Fibroblast of lung (primary cell): Measurements from ENCODE around the gene ACSS3. TPM values are rescaled to one million over a fixed set of nuclear protein-coding genes. Genes with fewer than 3 reads are reported as not detected.
A peak's percentile ranks its signal among the peaks of the same experiment; 100 is the strongest.

Source experiments
- DNase-seq, 2 donors: peaks; one replicate each; pipeline versions ENCODE4 v3.0.0 to v3.0.0-alpha.2; 2010; ENCODE audit warnings: low read depth in 2 of 2
- H2AFZ ChIP-seq: 2 replicates; pipeline ENCODE4 v1.5.1; 2012; ENCODE audit warnings: low read length, control low read depth, inconsistent platforms
- H3K27ac ChIP-seq: 2 replicates; pipeline ENCODE4 v1.5.1; 2011; ENCODE audit warnings: low read length, control low read depth; ENCODE audit not compliant: insufficient read depth
- H3K27me3 ChIP-seq: 2 replicates; pipeline ENCODE4 v1.5.1; 2011; ENCODE audit warnings: mild to moderate bottlenecking, low read length; ENCODE audit not compliant: control insufficient read depth, insufficient read depth
- H3K36me3 ChIP-seq: 2 replicates; pipeline ENCODE4 v1.5.1; 2011; ENCODE audit warnings: low read length; ENCODE audit not compliant: control insufficient read depth, insufficient read depth
- H3K4me1 ChIP-seq: 2 replicates; pipeline ENCODE4 v1.5.1; 2011; ENCODE audit warnings: low read length; ENCODE audit not compliant: control insufficient read depth, insufficient read depth; ENCODE audit errors: extremely low read depth
- H3K4me2 ChIP-seq: 2 replicates; pipeline ENCODE4 v1.5.1; 2011; ENCODE audit warnings: low read length, control low read depth; ENCODE audit not compliant: insufficient read depth; ENCODE audit errors: extremely low read depth
- H3K4me3 ChIP-seq, 4 experiments: fragments of 200-600 bp in 1 of 4; sonication (generic) in 1 of 4; replicated peaks in 1 of 4; 2 replicates each; pipeline ENCODE4 v1.5.1; 2011 to 2016; ENCODE audit warnings: low read length in 4 of 4, low read depth in 3 of 4, mild to moderate bottlenecking in 3 of 4, control low read depth in 2 of 4, inconsistent platforms in 1 of 4, mixed read lengths in 1 of 4; ENCODE audit not compliant: insufficient read depth in 1 of 4; ENCODE audit errors: control extremely low read depth in 1 of 4
- H3K79me2 ChIP-seq: 2 replicates; pipeline ENCODE4 v1.5.1; 2012; ENCODE audit warnings: mild to moderate bottlenecking, low read length, inconsistent platforms; ENCODE audit not compliant: control insufficient read depth, insufficient read depth
- H3K9ac ChIP-seq: 2 replicates; pipeline ENCODE4 v1.5.1; 2011; ENCODE audit warnings: mild to moderate bottlenecking, low read length, control low read depth; ENCODE audit not compliant: insufficient read depth
- H3K9me3 ChIP-seq: 2 replicates; pipeline ENCODE4 v1.5.1; 2012; ENCODE audit warnings: low read depth, low read length; ENCODE audit not compliant: control insufficient read depth, insufficient read depth
- H4K20me1 ChIP-seq: 2 replicates; pipeline ENCODE4 v1.5.1; 2011; ENCODE audit warnings: low read length; ENCODE audit not compliant: control insufficient read depth, insufficient read depth; ENCODE audit errors: extremely low read depth
- EZH2 ChIP-seq: IDR thresholded peaks from 2 replicates; pipeline ENCODE4 v1.5.1; 2012; ENCODE audit warnings: low read length, control low read depth, mild to moderate bottlenecking; ENCODE audit errors: missing control alignments
- polyA plus RNA-seq, 2 donors: library from polyadenylated mRNA; depleted of rRNA in 1 of 2; stranded (reverse) in 1 of 2; unstranded in 1 of 2; fragments of >200 nt; gene quantifications; 2 replicates each; pipeline ENCODE4 v1.2.1, GENCODE V29; 2011 to 2012; ENCODE audit warnings: missing spikeins in 1 of 2
- total RNA-seq: library from RNA; depleted of rRNA; stranded (reverse); fragments of >200 nt; gene quantifications from 2 replicates; pipeline ENCODE4 v1.2.1, GENCODE V29; 2014
- TF ChIP-seq, protein P1 (sequence below), 2 donors: IDR thresholded peaks in 1 of 2; conservative IDR thresholded peaks in 1 of 2; 1 replicate in 1 of 2; 2 replicates in 1 of 2; pipeline ENCODE4 v1.5.1; 2011 to 2012; ENCODE audit warnings: low read length in 2 of 2, control low read depth in 1 of 2, inconsistent platforms in 1 of 2, low read depth in 1 of 2, mild to moderate bottlenecking in 1 of 2

ACSS3 gene
- total and polyA plus RNA-seq, 2 donors (not counting 1 experiment from before 2014, with no cell fraction given), result 10.3 to 47.4 TPM

DNA sequence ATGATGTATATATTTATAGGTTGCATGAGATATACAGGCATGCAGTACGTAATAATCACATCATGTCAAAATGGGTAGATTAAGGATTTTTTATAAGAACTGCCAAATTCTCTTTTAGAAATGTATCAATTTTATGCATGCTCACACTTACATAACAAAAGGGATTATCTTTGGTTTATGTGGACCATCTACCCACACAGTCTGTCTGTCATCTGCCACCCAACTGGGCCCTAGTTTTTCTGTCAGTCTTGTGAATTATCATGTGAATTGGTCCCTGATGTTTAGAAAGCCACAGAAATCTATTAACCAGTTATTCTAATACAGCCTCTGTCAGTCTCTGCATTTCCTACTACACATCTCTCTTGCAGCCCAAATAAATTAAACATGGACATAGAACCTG lies 133.4 kb downstream of the ACSS3 start:
- Histone ChIP-seq H3K4me2 (no peak overlapping the region), H3K4me1 (peaks cover 2% of the 10 kb centered on the region), H3K9me3 (no peaks in the 10 kb centered on the region), H3K4me3 (no peak overlapping the region), H3K27ac (no peak overlapping the region), H4K20me1 (no peaks in the 10 kb centered on the region), H3K36me3 (no peaks in the 10 kb centered on the region), H3K27me3 (no peaks in the 10 kb centered on the region), H3K79me2 (no peaks in the 10 kb centered on the region), H3K9ac (no peak overlapping the region), H2AFZ (no peak overlapping the region)
- TF ChIP-seq, protein P1, sequence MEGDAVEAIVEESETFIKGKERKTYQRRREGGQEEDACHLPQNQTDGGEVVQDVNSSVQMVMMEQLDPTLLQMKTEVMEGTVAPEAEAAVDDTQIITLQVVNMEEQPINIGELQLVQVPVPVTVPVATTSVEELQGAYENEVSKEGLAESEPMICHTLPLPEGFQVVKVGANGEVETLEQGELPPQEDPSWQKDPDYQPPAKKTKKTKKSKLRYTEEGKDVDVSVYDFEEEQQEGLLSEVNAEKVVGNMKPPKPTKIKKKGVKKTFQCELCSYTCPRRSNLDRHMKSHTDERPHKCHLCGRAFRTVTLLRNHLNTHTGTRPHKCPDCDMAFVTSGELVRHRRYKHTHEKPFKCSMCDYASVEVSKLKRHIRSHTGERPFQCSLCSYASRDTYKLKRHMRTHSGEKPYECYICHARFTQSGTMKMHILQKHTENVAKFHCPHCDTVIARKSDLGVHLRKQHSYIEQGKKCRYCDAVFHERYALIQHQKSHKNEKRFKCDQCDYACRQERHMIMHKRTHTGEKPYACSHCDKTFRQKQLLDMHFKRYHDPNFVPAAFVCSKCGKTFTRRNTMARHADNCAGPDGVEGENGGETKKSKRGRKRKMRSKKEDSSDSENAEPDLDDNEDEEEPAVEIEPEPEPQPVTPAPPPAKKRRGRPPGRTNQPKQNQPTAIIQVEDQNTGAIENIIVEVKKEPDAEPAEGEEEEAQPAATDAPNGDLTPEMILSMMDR (conservative IDR thresholded peaks at IDR 0.05 in 1 of 2, IDR thresholded peaks at IDR 0.05 in 1 of 2; ENCODE audit: low read depth in 1 of 2, low read length in 2 of 2), result no peak
- no peak for TF ChIP-seq EZH2
- no peak for DNase-seq

DNA sequence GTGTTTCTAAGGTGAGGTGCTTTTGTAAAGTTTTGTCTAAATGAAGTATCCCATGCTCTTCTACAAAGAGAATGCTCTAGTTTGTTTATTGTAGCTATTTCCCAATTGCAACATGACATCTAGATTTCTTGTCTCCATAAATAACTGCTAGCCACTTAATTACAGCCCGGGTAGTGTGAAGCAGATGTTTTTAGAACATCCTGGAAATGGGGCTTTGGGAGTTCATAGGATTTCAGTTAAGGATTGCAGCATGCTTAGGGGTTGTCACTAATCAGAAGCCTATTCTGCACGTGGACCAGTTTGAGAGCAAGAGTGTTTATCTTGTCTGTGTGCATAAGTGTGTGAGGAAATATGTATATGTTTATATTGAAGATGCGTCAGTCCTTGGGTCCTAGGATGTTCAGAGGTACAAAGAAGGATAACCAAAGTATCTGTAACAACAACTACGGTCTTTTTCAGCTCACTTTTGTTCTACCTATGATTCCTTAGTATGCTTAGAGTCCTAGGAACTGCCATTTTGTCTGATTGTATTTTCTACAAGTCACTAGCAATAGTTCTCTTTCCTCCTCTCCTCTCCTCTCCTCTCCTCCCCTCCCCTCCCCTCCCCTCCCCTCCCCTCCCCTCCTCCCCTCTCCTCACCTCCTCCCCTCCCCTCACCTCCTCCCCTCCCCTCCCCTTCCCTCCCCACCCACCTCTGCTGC lies 135.3 kb downstream of the ACSS3 start:
- no peak overlapping the region for H3K4me3 ChIP-seq
- H3K79me2 ChIP-seq, result no peaks in the 10 kb centered on the region
- peak in 1 of 2 donors; percentile 26 for DNase-seq
- H3K4me1 ChIP-seq, result peaks cover 2% of the 10 kb centered on the region
- no peak overlapping the region for H2AFZ ChIP-seq
- no peaks in the 10 kb centered on the region for H3K27me3 ChIP-seq
- no peak overlapping the region for H3K4me2 ChIP-seq
- H3K27ac ChIP-seq, result no peak overlapping the region
- TF ChIP-seq EZH2, result no peak
- H3K9me3 ChIP-seq, result no peaks in the 10 kb centered on the region
- H3K9ac ChIP-seq, result no peak overlapping the region
- H4K20me1 ChIP-seq, result no peaks in the 10 kb centered on the region
- no peaks in the 10 kb centered on the region for H3K36me3 ChIP-seq

DNA sequence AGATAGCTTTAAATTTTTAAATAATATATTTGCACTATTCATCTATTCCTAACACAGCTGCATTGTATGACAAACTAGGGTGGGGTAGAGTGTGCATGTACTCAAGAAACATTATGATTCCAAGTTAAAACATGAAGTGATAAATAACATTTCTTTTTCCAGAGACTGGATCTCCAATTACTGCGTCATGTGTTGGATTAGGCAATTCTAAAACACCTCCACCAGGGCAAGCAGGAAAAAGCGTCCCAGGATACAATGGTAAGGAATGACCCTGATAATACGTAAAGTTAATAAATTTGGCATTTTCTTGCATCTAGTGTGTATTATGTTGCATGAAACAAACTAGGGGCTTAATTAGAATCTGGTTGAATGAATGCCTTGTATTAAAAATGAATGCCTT lies 138.9 kb downstream of the ACSS3 start:
- no peak for DNase-seq
- no peak overlapping the region for H3K4me3 ChIP-seq
- H4K20me1 ChIP-seq, result no peaks in the 10 kb centered on the region
- no peaks in the 10 kb centered on the region for H3K9me3 ChIP-seq
- H3K79me2 ChIP-seq, result no peaks in the 10 kb centered on the region
- no peak overlapping the region for H3K9ac ChIP-seq
- H3K36me3 ChIP-seq, result no peaks in the 10 kb centered on the region
- TF ChIP-seq, protein P1 (conservative IDR thresholded peaks at IDR 0.05 in 1 of 2, IDR thresholded peaks at IDR 0.05 in 1 of 2; ENCODE audit: low read depth in 1 of 2, low read length in 2 of 2), result no peak
- TF ChIP-seq EZH2, result no peak
- no peak overlapping the region for H3K27ac ChIP-seq
- no peak overlapping the region for H2AFZ ChIP-seq
- no peak overlapping the region for H3K4me2 ChIP-seq
- H3K27me3 ChIP-seq, result no peaks in the 10 kb centered on the region
- H3K4me1 ChIP-seq, result no peaks in the 10 kb centered on the region
